ENCODE results near the gene SMR3A. TPM values are rescaled to one million over a fixed set of nuclear protein-coding genes. Genes with fewer than 3 reads are reported as not detected.

Gene SMR3A
- total RNA-seq, 2 experiments from 2014 or later, result not detected

DNA sequence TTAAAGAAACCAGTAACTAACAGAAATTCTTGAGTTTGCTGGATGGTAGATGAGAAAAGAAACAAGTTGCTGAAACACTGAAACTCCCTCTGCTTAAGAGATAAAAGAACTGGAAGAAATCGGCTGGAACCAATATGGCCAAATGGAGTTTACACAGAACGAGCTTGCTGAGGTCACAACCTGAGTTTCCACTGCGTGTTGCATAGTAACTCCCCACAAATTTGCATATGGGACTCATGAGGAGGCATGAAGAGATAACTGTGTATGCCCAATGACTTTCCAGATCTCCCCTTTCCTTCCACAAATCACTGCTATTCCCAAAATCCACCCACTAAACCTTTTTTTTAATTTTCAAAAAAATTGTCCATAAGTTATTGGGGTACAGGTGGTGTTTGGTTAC lies 12.2 kb downstream of the SMR3A start:
- ATAC-seq (no peak), DNase-seq (no peak)
- ChIA-PET POLR2A (no interaction called here), CTCF (no interaction called here)
- H3K27ac Mint-ChIP-seq, result no peak overlapping the region
- H3K27me3 Mint-ChIP-seq (ENCODE audit: low read depth), result no peaks in the 10 kb centered on the region
- no peak overlapping the region for H3K4me3 Mint-ChIP-seq
- H3K9me3 Mint-ChIP-seq (ENCODE audit: insufficient read depth), result peaks cover 4% of the 10 kb centered on the region
- H3K36me3 Mint-ChIP-seq (ENCODE audit: low read depth), result no peaks in the 10 kb centered on the region
- no peaks in the 10 kb centered on the region for H3K4me1 Mint-ChIP-seq (ENCODE audit: low read depth)

DNA sequence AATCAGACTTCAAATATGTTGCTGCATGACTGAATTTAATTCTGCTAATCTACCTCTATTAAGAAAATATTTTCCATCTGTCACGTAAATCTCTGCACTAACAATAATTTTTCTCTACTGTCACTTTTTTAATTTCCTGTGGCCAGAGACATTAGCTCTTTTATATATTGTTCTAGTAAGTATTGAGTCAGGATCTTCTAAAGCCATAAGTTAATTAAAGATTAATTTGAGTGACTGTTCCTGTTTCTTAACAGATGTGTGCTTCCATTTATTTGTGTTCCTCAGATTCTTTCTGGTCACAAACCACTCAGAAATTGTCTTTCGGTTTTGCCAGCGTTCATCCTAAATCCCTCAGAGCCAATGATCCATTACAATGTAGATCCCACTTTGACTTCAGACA lies 20.0 kb downstream of the SMR3A start:
- POLR2A ChIA-PET, result no interaction called here
- no peak overlapping the region for H3K27ac Mint-ChIP-seq
- CTCF ChIA-PET, result no interaction called here
- H3K4me1 Mint-ChIP-seq (ENCODE audit: low read depth), result no peaks in the 10 kb centered on the region
- no peaks in the 10 kb centered on the region for H3K27me3 Mint-ChIP-seq (ENCODE audit: low read depth)
- no peak overlapping the region for H3K4me3 Mint-ChIP-seq
- no peak for ATAC-seq
- no peaks in the 10 kb centered on the region for H3K9me3 Mint-ChIP-seq (ENCODE audit: insufficient read depth)
- no peaks in the 10 kb centered on the region for H3K36me3 Mint-ChIP-seq (ENCODE audit: low read depth)
- no peak for DNase-seq

DNA sequence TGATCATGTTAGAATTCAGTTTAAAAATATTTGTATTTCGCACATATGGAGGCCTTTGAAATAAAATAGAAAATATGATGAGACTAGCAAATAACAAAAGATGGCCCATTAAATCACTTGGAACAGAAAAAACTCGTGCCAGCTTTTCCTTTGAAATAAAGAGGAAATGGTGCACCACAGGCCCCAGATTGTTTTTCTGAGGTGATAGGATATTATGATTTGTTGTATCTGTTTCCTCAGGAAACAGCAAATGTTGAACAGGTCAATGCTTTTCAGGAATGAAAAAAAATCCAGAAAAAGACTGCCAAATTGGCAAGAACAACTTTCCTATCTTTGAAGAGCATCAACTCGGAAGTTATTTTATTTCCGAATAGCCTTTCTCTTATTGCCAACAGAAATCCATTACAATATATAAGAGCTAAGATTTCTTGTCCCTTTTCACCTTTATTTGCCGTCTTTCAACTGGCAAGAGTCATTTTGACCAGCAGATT lies 22.2 kb downstream of the SMR3A start, which contains the start of gene SMR3B:
TSS of gene SMR3B (plus strand) at position 441 of the 491 bp plus-strand sequence. CDS start 1,380 bp downstream, outside the sequence.
- Mint-ChIP-seq H3K4me1 (ENCODE audit: low read depth) (no peaks in the 10 kb centered on the region), H3K36me3 (ENCODE audit: low read depth) (no peaks in the 10 kb centered on the region), H3K9me3 (ENCODE audit: insufficient read depth) (no peaks in the 10 kb centered on the region), H3K4me3 (no peak within 1 kb of the TSS), H3K27me3 (ENCODE audit: low read depth) (no peaks in the 10 kb centered on the region), H3K27ac (no peak within 1 kb of the TSS)
- DNase-seq, result no peak
- CTCF ChIA-PET, result no interaction called here
- POLR2A ChIA-PET, result no interaction called here
- ATAC-seq, result no peak

DNA sequence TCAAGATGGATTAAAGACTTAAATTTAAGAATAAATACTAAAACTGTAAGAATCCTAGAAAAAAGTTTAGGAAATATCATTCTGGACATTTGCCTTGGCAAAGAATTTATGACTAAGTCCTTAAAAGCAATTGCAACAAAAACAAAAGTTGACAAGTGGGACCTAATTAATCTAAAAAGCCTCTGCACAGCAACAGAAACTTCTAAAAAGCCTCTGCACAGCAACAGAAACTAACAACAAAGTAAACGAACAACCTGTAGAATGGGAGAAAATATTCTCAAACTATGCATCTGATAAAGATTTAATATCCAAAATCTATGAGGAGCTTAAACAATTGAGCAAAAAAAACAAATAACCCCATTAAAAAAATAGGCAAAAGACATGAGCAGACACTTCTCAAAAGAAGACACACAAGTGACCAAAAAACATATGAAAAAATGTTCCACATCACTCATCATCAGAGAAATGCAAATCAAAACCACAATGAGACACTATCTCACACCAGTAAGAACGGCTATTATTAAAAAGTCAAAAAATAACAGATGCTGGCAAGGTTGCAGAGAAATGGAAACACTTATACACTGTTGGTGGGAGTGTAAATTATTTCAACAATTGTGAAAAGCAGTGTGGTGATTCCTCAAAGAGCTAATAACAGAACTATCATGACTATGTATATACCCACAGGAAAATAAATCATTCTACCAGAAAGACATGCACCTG lies 31.7 kb downstream of the SMR3A start:
- ATAC-seq, result no peak
- ChIA-PET POLR2A (no interaction called here), CTCF (no interaction called here)
- Mint-ChIP-seq H3K4me3 (no peak overlapping the region), H3K4me1 (ENCODE audit: low read depth) (no peaks in the 10 kb centered on the region), H3K9me3 (ENCODE audit: insufficient read depth) (no peaks in the 10 kb centered on the region), H3K27ac (no peak overlapping the region), H3K27me3 (ENCODE audit: low read depth) (no peaks in the 10 kb centered on the region), H3K36me3 (ENCODE audit: low read depth) (no peaks in the 10 kb centered on the region)
- no peak for DNase-seq

DNA sequence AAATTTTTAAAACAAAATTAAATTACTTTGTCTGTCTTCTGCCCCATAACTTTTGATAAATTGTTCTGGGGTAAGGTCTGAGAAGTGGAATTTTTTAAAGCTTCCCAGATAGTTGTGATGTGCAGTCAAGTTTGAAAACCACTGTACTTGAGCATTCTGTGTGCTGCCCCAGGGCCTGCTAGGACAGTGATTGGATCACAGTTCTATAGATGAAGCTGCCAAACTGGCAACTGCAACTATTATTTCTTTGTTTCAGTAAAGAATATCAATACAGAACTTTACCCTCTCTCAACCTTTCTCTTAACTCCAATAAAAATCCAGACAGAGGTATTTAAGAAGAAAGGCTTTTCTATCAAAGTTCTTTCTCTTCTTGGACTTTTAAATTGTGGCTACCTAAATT lies 37.0 kb downstream of the SMR3A start, which contains the start of gene OPRPN:
TSS of gene OPRPN (plus strand) at position 361 of the 400 bp plus-strand sequence. CDS start 1,346 bp downstream, outside the sequence.
- Mint-ChIP-seq H3K27ac (no peak within 1 kb of the TSS), H3K36me3 (ENCODE audit: low read depth) (no peaks in the 10 kb centered on the region), H3K4me1 (ENCODE audit: low read depth) (no peaks in the 10 kb centered on the region), H3K4me3 (no peak within 1 kb of the TSS), H3K9me3 (ENCODE audit: insufficient read depth) (no peaks in the 10 kb centered on the region), H3K27me3 (ENCODE audit: low read depth) (no peaks in the 10 kb centered on the region)
- ATAC-seq (no peak), DNase-seq (no peak)
- CTCF ChIA-PET, result no interaction called here
- POLR2A ChIA-PET, result no interaction called here

DNA sequence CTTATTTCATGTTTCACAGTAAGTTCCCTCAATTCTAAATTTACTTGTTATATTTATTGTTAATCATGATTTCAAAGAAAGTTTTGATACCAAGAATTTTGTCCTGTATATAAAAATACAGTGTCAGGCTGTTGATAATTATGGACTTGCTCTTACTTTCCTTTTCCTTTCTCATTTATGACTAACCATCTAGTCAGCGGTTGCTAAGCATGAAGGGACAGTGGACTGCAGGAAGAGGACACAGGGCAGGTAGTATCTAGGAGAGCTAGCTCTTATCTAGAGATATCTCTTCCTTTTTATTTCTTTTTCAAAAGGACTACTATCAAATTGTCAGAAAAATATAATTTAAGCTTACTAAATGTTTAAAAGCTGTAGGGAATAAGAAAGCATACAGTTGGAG lies 38.8 kb downstream of the SMR3A start:
- Mint-ChIP-seq H3K4me3 (no peak overlapping the region), H3K9me3 (ENCODE audit: insufficient read depth) (no peaks in the 10 kb centered on the region), H3K4me1 (ENCODE audit: low read depth) (no peaks in the 10 kb centered on the region), H3K27me3 (ENCODE audit: low read depth) (no peaks in the 10 kb centered on the region), H3K36me3 (ENCODE audit: low read depth) (no peaks in the 10 kb centered on the region), H3K27ac (no peak overlapping the region)
- ATAC-seq (no peak), DNase-seq (no peak)
- POLR2A ChIA-PET, result no interaction called here
- CTCF ChIA-PET, result no interaction called here

DNA sequence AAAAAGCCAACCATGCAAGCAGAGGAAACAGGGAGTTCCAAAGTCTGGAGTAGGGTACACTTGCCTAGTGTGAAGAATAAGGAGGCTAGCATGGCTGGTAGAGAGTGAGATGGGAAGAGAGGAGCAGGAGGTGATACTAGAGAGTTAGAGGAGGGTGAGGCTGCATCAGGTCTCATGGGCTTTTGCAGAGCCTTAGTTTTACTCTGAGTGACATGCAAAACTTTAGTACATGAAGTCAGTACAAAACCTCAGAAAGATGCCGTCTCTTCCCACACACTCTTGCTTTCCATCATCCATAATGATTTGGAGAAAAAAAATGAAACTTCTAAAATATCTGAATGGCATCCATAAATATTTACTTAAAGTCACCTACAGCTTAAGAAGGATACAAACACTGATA lies 42.2 kb downstream of the SMR3A start:
- no peaks in the 10 kb centered on the region for H3K36me3 Mint-ChIP-seq (ENCODE audit: low read depth)
- no peaks in the 10 kb centered on the region for H3K4me1 Mint-ChIP-seq (ENCODE audit: low read depth)
- ChIA-PET CTCF (no interaction called here), POLR2A (no interaction called here)
- DNase-seq, result no peak
- H3K4me3 Mint-ChIP-seq, result no peak overlapping the region
- H3K27ac Mint-ChIP-seq, result no peak overlapping the region
- no peaks in the 10 kb centered on the region for H3K27me3 Mint-ChIP-seq (ENCODE audit: low read depth)
- ATAC-seq, result no peak
- H3K9me3 Mint-ChIP-seq (ENCODE audit: insufficient read depth), result no peaks in the 10 kb centered on the region

DNA sequence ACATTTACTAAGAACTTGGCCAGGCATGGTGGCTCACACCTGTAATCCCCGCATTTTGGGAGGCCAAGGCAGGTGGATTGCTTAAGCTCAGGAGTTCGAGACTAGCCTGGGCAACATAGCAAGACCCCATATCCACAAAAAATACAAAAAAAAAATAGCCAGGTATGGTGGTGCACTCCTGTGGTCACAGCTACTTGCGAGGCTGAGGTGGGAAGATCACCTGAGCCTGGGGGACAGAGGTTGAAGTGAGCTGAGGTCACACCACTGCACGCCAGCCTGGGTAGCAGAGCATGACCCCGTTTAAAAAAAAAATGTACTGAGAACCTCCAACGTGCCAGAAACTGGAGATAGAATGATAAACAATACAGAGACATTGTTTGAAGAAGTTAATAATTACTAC lies 45.2 kb downstream of the SMR3A start:
- POLR2A ChIA-PET, result no interaction called here
- Mint-ChIP-seq H3K36me3 (ENCODE audit: low read depth) (no peaks in the 10 kb centered on the region), H3K9me3 (ENCODE audit: insufficient read depth) (no peaks in the 10 kb centered on the region), H3K4me1 (ENCODE audit: low read depth) (no peaks in the 10 kb centered on the region), H3K4me3 (no peak overlapping the region), H3K27ac (no peak overlapping the region), H3K27me3 (ENCODE audit: low read depth) (no peaks in the 10 kb centered on the region)
- ATAC-seq (no peak), DNase-seq (no peak)
- CTCF ChIA-PET, result no interaction called here

Other genes with a start within 250 kb of the SMR3A start
- gene PRR27, start 206.5 kb upstream of the SMR3A start, total RNA-seq, result not detected
- not detected for gene ODAM, start 165.0 kb upstream of the SMR3A start, total RNA-seq
- not detected for gene FDCSP, start 134.6 kb upstream of the SMR3A start, total RNA-seq
- gene CSN3, start 118.2 kb upstream of the SMR3A start, total RNA-seq, result not detected
- gene CABS1, start 25.8 kb upstream of the SMR3A start, total RNA-seq, result not detected
- not detected for gene SMR3B, start 22.4 kb downstream of the SMR3A start, total RNA-seq
- gene OPRPN, start 37.2 kb downstream of the SMR3A start, total RNA-seq, result not detected
- gene MUC7, start 111.4 kb downstream of the SMR3A start, total RNA-seq, result not detected
- not detected for gene AMTN, start 157.8 kb downstream of the SMR3A start, total RNA-seq
- not detected for gene AMBN, start 231.5 kb downstream of the SMR3A start, total RNA-seq